HL-60 (cell line): ENCODE measurements around the gene SRCIN1.

ENCODE experiments used
- CTCF ChIP-seq: IDR thresholded peaks from one replicate; pipeline ENCODE4 v1.5.1; 2011; ENCODE audit warnings: low read length, control low read depth, inconsistent platforms; ENCODE audit not compliant: insufficient read depth
- POLR2AphosphoS5 ChIP-seq: IDR thresholded peaks from 2 replicates; pipeline ENCODE4 v1.6.1; 2012; ENCODE audit warnings: low read depth
- TF ChIP-seq, protein P1 (sequence below): IDR thresholded peaks from 2 replicates; pipeline ENCODE4 v1.6.1; 2012; ENCODE audit warnings: low read depth; ENCODE audit not compliant: insufficient replicate concordance

DNA sequence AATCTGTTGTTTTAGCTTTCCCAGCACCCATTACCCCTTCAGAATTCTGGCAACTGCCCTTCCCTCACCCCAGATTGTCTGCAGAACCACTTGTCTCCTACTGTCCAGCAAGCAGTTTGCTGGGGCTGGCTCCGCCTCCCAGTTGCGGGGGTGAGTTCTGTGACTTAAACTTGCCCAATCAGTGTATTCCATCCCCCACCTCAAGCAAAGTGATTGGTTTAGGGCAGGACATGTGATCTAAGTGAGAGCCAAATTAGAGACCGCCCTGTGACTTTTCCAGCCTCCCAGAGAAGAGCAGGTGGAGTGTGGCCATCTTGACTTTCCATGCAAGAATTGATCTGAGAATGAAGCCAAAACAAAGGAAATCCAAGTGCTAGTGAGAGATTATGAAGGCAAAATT lies 22.7 kb upstream of the SRCIN1 start:
- TF ChIP-seq POLR2AphosphoS5, result no peak
- TF ChIP-seq CTCF, result no peak
- TF ChIP-seq, protein P1, sequence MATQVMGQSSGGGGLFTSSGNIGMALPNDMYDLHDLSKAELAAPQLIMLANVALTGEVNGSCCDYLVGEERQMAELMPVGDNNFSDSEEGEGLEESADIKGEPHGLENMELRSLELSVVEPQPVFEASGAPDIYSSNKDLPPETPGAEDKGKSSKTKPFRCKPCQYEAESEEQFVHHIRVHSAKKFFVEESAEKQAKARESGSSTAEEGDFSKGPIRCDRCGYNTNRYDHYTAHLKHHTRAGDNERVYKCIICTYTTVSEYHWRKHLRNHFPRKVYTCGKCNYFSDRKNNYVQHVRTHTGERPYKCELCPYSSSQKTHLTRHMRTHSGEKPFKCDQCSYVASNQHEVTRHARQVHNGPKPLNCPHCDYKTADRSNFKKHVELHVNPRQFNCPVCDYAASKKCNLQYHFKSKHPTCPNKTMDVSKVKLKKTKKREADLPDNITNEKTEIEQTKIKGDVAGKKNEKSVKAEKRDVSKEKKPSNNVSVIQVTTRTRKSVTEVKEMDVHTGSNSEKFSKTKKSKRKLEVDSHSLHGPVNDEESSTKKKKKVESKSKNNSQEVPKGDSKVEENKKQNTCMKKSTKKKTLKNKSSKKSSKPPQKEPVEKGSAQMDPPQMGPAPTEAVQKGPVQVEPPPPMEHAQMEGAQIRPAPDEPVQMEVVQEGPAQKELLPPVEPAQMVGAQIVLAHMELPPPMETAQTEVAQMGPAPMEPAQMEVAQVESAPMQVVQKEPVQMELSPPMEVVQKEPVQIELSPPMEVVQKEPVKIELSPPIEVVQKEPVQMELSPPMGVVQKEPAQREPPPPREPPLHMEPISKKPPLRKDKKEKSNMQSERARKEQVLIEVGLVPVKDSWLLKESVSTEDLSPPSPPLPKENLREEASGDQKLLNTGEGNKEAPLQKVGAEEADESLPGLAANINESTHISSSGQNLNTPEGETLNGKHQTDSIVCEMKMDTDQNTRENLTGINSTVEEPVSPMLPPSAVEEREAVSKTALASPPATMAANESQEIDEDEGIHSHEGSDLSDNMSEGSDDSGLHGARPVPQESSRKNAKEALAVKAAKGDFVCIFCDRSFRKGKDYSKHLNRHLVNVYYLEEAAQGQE, result no peak
